Right lobe of liver (tissue), 4 donors: ENCODE measurements around the gene DPYD.

Source experiments
- CTCF ChIP-seq, 4 donors: fragments of 200-600 bp in 3 of 4; fragments of 450-650 bp in 1 of 4; IDR thresholded peaks; one replicate each; pipeline versions ENCODE4 v1.5.1 to v1.8.0; 2016 to 2022; ENCODE audit warnings: antibody characterized with exemption in 4 of 4, mild to moderate bottlenecking in 2 of 4
- POLR2A ChIP-seq: fragments of 450-650 bp; IDR thresholded peaks from one replicate; pipeline ENCODE4 v1.6.1; 2017; ENCODE audit warnings: antibody characterized with exemption, mild to moderate bottlenecking
- donor health status: DM: no; HTN: no; CAD: no.
- donor health status: DM: no; HTN: no; CAD: no.
- donor health status: DM: no; HTN: yes; CAD: no.

GRCh38 chr1:97529600-97529999 lies 391.2 kb downstream of the DPYD start:
- no peak for TF ChIP-seq CTCF (IDR thresholded peaks at IDR 0.05)
- TF ChIP-seq POLR2A: no peak
